GM23248 (cell line): ENCODE results near the gene CDK15. TPM values are rescaled to one million over a fixed set of nuclear protein-coding genes. Genes with fewer than 3 reads are reported as not detected.

Experiments used
- DNase-seq: peaks from one replicate; pipeline ENCODE4 v3.0.0-alpha.2; 2015
- H2AFZ ChIP-seq: fragments of 200-600 bp; sonication (generic); 2 replicates; pipeline ENCODE4 v1.6.1; 2016; ENCODE audit warnings: antibody characterized with exemption
- H3F3A ChIP-seq: fragments of 200-600 bp; sonication (generic); 2 replicates; pipeline ENCODE4 v1.6.1; 2016; ENCODE audit warnings: mild to moderate bottlenecking, antibody characterized with exemption, mixed run types; ENCODE audit not compliant: insufficient read depth
- H3K27ac ChIP-seq: fragments of 200-600 bp; sonication (generic); 2 replicates; pipeline ENCODE4 v1.5.1; 2016; ENCODE audit warnings: mild to moderate bottlenecking
- H3K27me3 ChIP-seq: fragments of 200-600 bp; sonication (generic); replicated peaks from 2 replicates; pipeline ENCODE4 v1.6.1; 2016; ENCODE audit warnings: mild to moderate bottlenecking; ENCODE audit not compliant: insufficient read depth
- H3K36me3 ChIP-seq: fragments of 200-600 bp; sonication (generic); 2 replicates; pipeline ENCODE4 v1.6.1; 2016; ENCODE audit warnings: low read depth, mild to moderate bottlenecking
- H3K4me1 ChIP-seq: fragments of 200-600 bp; sonication (generic); 2 replicates; pipeline ENCODE4 v1.6.1; 2016; ENCODE audit warnings: mild to moderate bottlenecking; ENCODE audit not compliant: insufficient read depth
- H3K4me2 ChIP-seq: fragments of 200-600 bp; sonication (generic); one replicate; pipeline ENCODE4 v1.6.1; 2016; ENCODE audit warnings: mild to moderate bottlenecking; ENCODE audit not compliant: unreplicated experiment
- H3K4me3 ChIP-seq: fragments of 200-600 bp; sonication (generic); 2 replicates; pipeline ENCODE4 v1.5.1; 2016; ENCODE audit warnings: mild to moderate bottlenecking
- H3K79me2 ChIP-seq: fragments of 200-600 bp; sonication (generic); 2 replicates; pipeline ENCODE4 v1.6.1; 2016; ENCODE audit warnings: mild to moderate bottlenecking; ENCODE audit not compliant: insufficient read depth
- H3K9ac ChIP-seq: fragments of 200-600 bp; sonication (generic); 2 replicates; pipeline ENCODE4 v1.6.1; 2016; ENCODE audit warnings: mild to moderate bottlenecking
- H3K9me2 ChIP-seq: fragments of 200-600 bp; sonication (generic); 2 replicates; pipeline ENCODE4 v1.6.1; 2016; ENCODE audit warnings: mixed run types, mild to moderate bottlenecking, moderate library complexity; ENCODE audit not compliant: insufficient read depth
- H3K9me3 ChIP-seq: fragments of 200-600 bp; sonication (generic); one replicate; pipeline ENCODE4 v1.6.1; 2017; ENCODE audit warnings: low read depth
- H4K20me1 ChIP-seq: fragments of 200-600 bp; sonication (generic); 2 replicates; pipeline ENCODE4 v1.6.0; 2016; ENCODE audit not compliant: insufficient read depth
- EZH2 ChIP-seq: fragments of 200-600 bp; sonication (generic); IDR thresholded peaks from 2 replicates; pipeline ENCODE4 v1.6.1; 2018; ENCODE audit warnings: antibody characterized with exemption, mild to moderate bottlenecking; ENCODE audit not compliant: insufficient read depth, poor library complexity, severe bottlenecking
- EZH2phosphoT487 ChIP-seq: fragments of 200-600 bp; sonication (generic); IDR thresholded peaks from 2 replicates; pipeline ENCODE4 v1.6.1; 2018; ENCODE audit warnings: antibody characterized with exemption, moderate library complexity, mild to moderate bottlenecking, low read depth; ENCODE audit not compliant: insufficient read depth
- WGBS, 2 experiments: methylation state at CpG; one replicate each; pipeline ENCODE4 v1.1.6; 2015 to 2017; ENCODE audit warnings: low lambda C conversion rate in 2 of 2, low coverage in 1 of 2; ENCODE audit errors: missing lambda C conversion rate in 2 of 2; 5-methylcytosine and 5-hydroxymethylcytosine counted together
- in situ Hi-C: fragments of 300-500 bp; cut with MboI; formaldehyde crosslinking; loops from 2 replicates; pipeline ENCODE4 v1.15.0; 2020
- polyA plus RNA-seq: library from polyadenylated mRNA; unstranded; fragments of >200 nt; fragmentation: Nextera tagmentation; extraction: Ambion mirVana; gene quantifications from 2 replicates; pipeline ENCODE4 v1.2.1, GENCODE V29; 2016
- total RNA-seq: library from RNA; depleted of rRNA; stranded (reverse); fragments of >200 nt; shearing (Covaris generic); gene quantifications from 2 replicates; pipeline ENCODE4 v1.2.3, GENCODE V29; 2014

Gene CDK15
- total and polyA plus RNA-seq, 2 experiments from 2014 or later, result 0.88 to 1.3 TPM

DNA sequence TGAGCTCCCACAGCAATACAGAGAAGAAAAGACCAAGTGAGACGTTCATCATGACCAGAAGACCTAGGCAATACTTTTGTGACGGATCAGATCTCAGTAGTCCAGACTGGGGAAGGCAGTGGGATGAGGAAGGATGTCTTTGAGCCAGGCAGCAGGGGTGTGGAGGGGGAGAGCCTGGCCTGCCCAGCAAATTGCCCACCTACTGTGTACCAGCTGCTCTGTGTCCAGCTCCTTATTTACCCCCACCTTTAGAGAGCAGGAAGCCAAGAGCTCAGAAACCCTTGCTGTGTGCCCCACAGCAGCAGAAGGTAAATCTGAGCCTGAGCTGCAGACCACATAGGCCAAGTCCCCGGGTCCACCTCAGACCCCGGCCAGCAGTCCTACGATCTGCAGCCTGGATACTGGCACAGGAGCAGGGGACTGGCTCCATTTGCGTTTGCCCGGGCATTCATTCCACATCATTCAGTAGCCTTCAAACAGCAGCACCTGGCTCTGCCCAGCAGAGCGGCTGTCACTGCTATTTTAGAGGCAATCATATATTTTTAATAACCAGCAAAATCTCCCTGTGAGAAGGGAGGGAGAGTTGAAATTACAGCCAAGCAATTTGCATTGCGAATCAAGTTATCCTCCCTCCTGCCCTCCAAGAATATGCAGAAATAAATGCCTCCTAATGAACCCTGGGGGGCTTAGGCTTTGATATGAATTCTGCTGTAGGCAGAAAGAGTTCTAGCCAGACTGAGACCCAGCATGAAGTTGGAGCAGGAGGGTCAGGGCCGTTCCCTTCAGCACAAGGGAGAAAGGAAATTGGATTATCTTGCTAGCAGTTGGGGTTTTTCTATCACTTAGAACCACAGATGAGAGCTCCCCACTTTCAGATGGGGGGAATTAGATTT, 117.3 kb downstream of the CDK15 start:
- in situ Hi-C loops, result no loop called here
- H4K20me1 ChIP-seq, result no peaks in the 10 kb centered on the region
- DNase-seq, result no peak
- H3K79me2 ChIP-seq, result no peaks in the 10 kb centered on the region
- H3K27me3 ChIP-seq, result no peaks in the 10 kb centered on the region
- no peaks in the 10 kb centered on the region for H3K4me1 ChIP-seq
- no peaks in the 10 kb centered on the region for H3K36me3 ChIP-seq
- no peaks in the 10 kb centered on the region for H3K9me3 ChIP-seq
- H3F3A ChIP-seq, result no peaks in the 10 kb centered on the region
- WGBS, 2 experiments, result 64 to 72% methylated on average over 10 of the region's 10 CpGs
- no peak overlapping the region for H3K9ac ChIP-seq
- no peak overlapping the region for H3K4me2 ChIP-seq
- H3K4me3 ChIP-seq, result no peak overlapping the region
- TF ChIP-seq EZH2 (no peak), EZH2phosphoT487 (no peak)
- H3K9me2 ChIP-seq, result no peaks in the 10 kb centered on the region
- H2AFZ ChIP-seq, result no peak overlapping the region
- no peak overlapping the region for H3K27ac ChIP-seq

DNA sequence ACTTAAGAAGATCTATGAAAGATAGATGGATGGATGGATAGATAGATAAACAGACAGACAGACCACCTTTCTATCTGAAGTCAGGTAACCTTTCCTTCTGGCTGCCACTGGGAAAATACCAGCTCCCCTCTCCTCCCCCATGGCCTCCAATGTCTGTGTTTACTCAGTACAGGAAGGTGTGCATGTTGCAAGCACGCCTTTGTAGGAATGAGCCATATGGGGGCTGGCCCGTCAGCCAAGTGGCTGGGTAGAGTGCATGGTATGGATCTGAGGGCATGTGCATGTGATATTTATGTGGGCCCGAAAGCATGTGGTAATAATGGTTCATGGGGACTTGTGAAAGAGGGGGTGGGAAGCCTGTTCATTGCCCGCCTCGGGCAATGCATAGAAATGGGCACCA, 118.1 kb downstream of the CDK15 start:
- Histone ChIP-seq H2AFZ (no peak overlapping the region), H3K9me2 (no peaks in the 10 kb centered on the region), H3K9ac (no peak overlapping the region), H3K27ac (no peak overlapping the region), H4K20me1 (no peaks in the 10 kb centered on the region), H3K79me2 (no peaks in the 10 kb centered on the region), H3K4me3 (no peak overlapping the region), H3K4me1 (no peaks in the 10 kb centered on the region), H3F3A (no peaks in the 10 kb centered on the region), H3K9me3 (no peaks in the 10 kb centered on the region), H3K36me3 (no peaks in the 10 kb centered on the region), H3K4me2 (no peak overlapping the region), H3K27me3 (no peaks in the 10 kb centered on the region)
- DNase-seq, result no peak
- in situ Hi-C loops, result no loop called here
- TF ChIP-seq EZH2phosphoT487 (no peak), EZH2 (no peak)
- WGBS, 2 experiments, result 92% methylated on average over 5 of the region's 5 CpGs

DNA sequence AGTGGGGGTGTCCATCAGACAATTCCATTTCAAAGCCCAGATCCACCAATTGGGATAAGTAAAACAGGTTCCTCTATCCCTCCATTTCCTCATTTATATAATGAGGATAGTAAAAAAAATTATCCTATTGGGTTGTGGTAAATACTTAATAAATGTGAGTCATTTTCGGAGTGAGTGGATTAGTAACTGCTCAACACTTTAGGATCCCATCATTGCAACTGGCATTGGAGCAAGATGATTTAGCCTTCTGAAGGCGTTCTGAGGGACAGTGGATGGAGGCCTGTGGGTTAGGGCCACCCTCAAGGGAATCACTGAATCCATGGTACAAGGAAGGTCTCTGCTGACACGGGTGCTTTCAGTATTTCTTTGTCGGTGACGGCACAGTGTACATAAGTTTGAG, 118.7 kb downstream of the CDK15 start:
- Histone ChIP-seq H3K27me3 (no peaks in the 10 kb centered on the region), H3K27ac (no peak overlapping the region), H3K4me1 (no peaks in the 10 kb centered on the region), H3K79me2 (no peaks in the 10 kb centered on the region), H3K36me3 (no peaks in the 10 kb centered on the region), H3F3A (no peaks in the 10 kb centered on the region), H3K9me3 (no peaks in the 10 kb centered on the region), H3K9me2 (no peaks in the 10 kb centered on the region), H3K4me3 (no peak overlapping the region), H2AFZ (no peak overlapping the region), H3K4me2 (no peak overlapping the region), H3K9ac (no peak overlapping the region), H4K20me1 (no peaks in the 10 kb centered on the region)
- no peak for TF ChIP-seq EZH2phosphoT487
- no peak for TF ChIP-seq EZH2
- in situ Hi-C loops, result no loop called here
- peak; percentile 38 for DNase-seq
- WGBS, 2 experiments, result 71 to 76% methylated on average over 5 of the region's 5 CpGs

DNA sequence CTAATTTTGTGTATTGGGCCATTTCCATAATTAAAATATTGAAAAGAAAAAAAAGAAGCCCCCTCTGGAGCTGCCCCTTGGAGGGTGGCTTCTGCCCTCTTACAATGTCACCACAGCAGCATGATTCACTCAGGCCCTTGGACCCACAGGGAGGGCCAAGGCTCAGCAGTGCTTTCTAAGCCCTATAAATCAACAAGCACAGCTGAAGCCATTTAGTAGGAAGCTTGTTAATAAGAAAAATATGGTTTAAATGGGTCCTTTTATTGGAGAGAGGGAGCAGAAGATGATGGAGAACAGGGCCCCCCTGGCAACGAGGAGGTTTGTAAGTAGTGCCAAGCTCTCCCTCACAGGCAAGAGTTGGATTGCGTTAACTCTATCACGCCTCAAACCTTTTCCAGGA, 119.7 kb downstream of the CDK15 start:
- Histone ChIP-seq H3K4me2 (no peak overlapping the region), H3K79me2 (no peaks in the 10 kb centered on the region), H3K4me1 (peaks cover 8% of the 10 kb centered on the region; the same call in 1 of the 2 replicates), H3K36me3 (no peaks in the 10 kb centered on the region), H3K9ac (no peak overlapping the region), H2AFZ (no peak overlapping the region), H3K9me3 (no peaks in the 10 kb centered on the region), H3K9me2 (no peaks in the 10 kb centered on the region), H3K27me3 (no peaks in the 10 kb centered on the region), H3K4me3 (no peak overlapping the region), H4K20me1 (no peaks in the 10 kb centered on the region), H3K27ac (no peak overlapping the region), H3F3A (no peaks in the 10 kb centered on the region)
- DNase-seq, result no peak
- in situ Hi-C loops, result no loop called here
- 61 to 69% methylated on average over 3 of the region's 3 CpGs for WGBS, 2 experiments
- no peak for TF ChIP-seq EZH2
- no peak for TF ChIP-seq EZH2phosphoT487
